ENCODE measurements around the gene PLEKHG2. TPM values are rescaled to one million over a fixed set of nuclear protein-coding genes. Genes with fewer than 3 reads are reported as not detected.
"Not testable (repeated sequence)": the region's sequence is repeated elsewhere in the genome, so short reads cannot be mapped to it uniquely, and the experiment has no call there.

The PLEKHG2 gene
- 67.7 TPM for polyA plus RNA-seq (2013, experiment 1 of 2; ENCODE audit: insufficient read length)
- 69.9 TPM for polyA plus RNA-seq (2013, experiment 2 of 2; ENCODE audit: insufficient read length)

GRCh38 chr19:39412100-39412866 lies at the start of gene PLEKHG2:
TSS of gene PLEKHG2 (plus strand) at chr19:39412669. CDS start at chr19:39414087, 1,418 bp downstream.
- DNase-seq: peak; percentile 100

- DNase-seq: peak; percentile 67
Measured at GRCh38 chr19:39362682-39363657, 49.5 kb upstream of the PLEKHG2 start.

- peak; percentile 62 for DNase-seq
Measured at GRCh38 chr19:39363901-39364457, 48.5 kb upstream of the PLEKHG2 start.

GRCh38 chr19:39365531-39365930 lies 46.9 kb upstream of the PLEKHG2 start:
- DNase-seq: no peak

GRCh38 chr19:39369200-39369599 lies 43.3 kb upstream of the PLEKHG2 start:
- DNase-seq: no peak

- DNase-seq: no peak
Measured at GRCh38 chr19:39370735-39371134, 41.7 kb upstream of the PLEKHG2 start.

GRCh38 chr19:39372047-39372802 lies 40.2 kb upstream of the PLEKHG2 start:
- DNase-seq: peak; percentile 97

GRCh38 chr19:39372941-39373340 lies 39.5 kb upstream of the PLEKHG2 start:
- DNase-seq: no peak

GRCh38 chr19:39375929-39376328 lies 36.5 kb upstream of the PLEKHG2 start:
- DNase-seq: no peak

GRCh38 chr19:39377373-39378362 lies 34.8 kb upstream of the PLEKHG2 start:
- DNase-seq: no peak

GRCh38 chr19:39379366-39379765 lies 33.1 kb upstream of the PLEKHG2 start:
- not testable (repeated sequence) for DNase-seq

- DNase-seq: no peak
Measured at GRCh38 chr19:39379865-39380396, 32.5 kb upstream of the PLEKHG2 start.

GRCh38 chr19:39380521-39381502 lies 31.7 kb upstream of the PLEKHG2 start:
- no peak for DNase-seq

- no peak for DNase-seq
Measured at GRCh38 chr19:39381910-39382611, 30.4 kb upstream of the PLEKHG2 start.

- no peak for DNase-seq
Measured at GRCh38 chr19:39382991-39383828, 29.3 kb upstream of the PLEKHG2 start.

GRCh38 chr19:39384839-39385568 lies 27.5 kb upstream of the PLEKHG2 start:
- DNase-seq: no peak
